ENCODE results near the gene IRGC.
A peak's percentile ranks its signal among the peaks of the same experiment; 100 is the strongest.

IRGC gene

GRCh38 chr19:43682824-43683661 is 32.8 kb upstream of the IRGC start:
- H3K27me3 Mint-ChIP-seq = no peaks in the 10 kb centered on the region
- DNase-seq (no peak), ATAC-seq (no peak)
- H3K9me3 Mint-ChIP-seq = no peaks in the 10 kb centered on the region
- H3K4me3 Mint-ChIP-seq = no peak overlapping the region
- no peak overlapping the region for H3K27ac Mint-ChIP-seq
- peaks cover 8% of the 10 kb centered on the region for H3K4me1 Mint-ChIP-seq

GRCh38 chr19:43683905-43684304 is 32.0 kb upstream of the IRGC start:
- ATAC-seq (no peak), DNase-seq (no peak)
- Mint-ChIP-seq H3K9me3 (no peaks in the 10 kb centered on the region), H3K4me1 (peaks cover 8% of the 10 kb centered on the region), H3K27me3 (no peaks in the 10 kb centered on the region), H3K4me3 (no peak overlapping the region), H3K27ac (no peak overlapping the region)

- H3K27ac Mint-ChIP-seq = no peak overlapping the region
- no peak for ATAC-seq
- no peaks in the 10 kb centered on the region for H3K9me3 Mint-ChIP-seq
- no peaks in the 10 kb centered on the region for H3K27me3 Mint-ChIP-seq
- H3K4me3 Mint-ChIP-seq = no peak overlapping the region
- no peak for DNase-seq
- H3K4me1 Mint-ChIP-seq = peaks cover 8% of the 10 kb centered on the region
These were observed 31.6 kb upstream of the IRGC start for GRCh38 chr19:43684326-43684725.

- DNase-seq = no peak
- H3K27me3 Mint-ChIP-seq = peaks cover 6% of the 10 kb centered on the region
- peaks cover 10 to 11% of the 10 kb centered on the region in 2 donors for H3K9me3 Mint-ChIP-seq
- H3K4me1 Mint-ChIP-seq = peaks cover 8% of the 10 kb centered on the region
- H3K4me3 Mint-ChIP-seq = no peak overlapping the region
- no peak for ATAC-seq
- peak overlapping the region in 1 of 2 donors; percentile 79 for H3K27ac Mint-ChIP-seq
These were observed 28.2 kb upstream of the IRGC start for GRCh38 chr19:43687660-43687997.

- DNase-seq (no peak), ATAC-seq (no peak)
- Mint-ChIP-seq H3K9me3 (peaks cover 10 to 13% of the 10 kb centered on the region in 2 donors), H3K27ac (no peak overlapping the region), H3K4me3 (no peak overlapping the region), H3K27me3 (peaks cover 11% of the 10 kb centered on the region), H3K4me1 (peaks cover 8% of the 10 kb centered on the region)
These were observed 27.7 kb upstream of the IRGC start for GRCh38 chr19:43688059-43688701.

DNA sequence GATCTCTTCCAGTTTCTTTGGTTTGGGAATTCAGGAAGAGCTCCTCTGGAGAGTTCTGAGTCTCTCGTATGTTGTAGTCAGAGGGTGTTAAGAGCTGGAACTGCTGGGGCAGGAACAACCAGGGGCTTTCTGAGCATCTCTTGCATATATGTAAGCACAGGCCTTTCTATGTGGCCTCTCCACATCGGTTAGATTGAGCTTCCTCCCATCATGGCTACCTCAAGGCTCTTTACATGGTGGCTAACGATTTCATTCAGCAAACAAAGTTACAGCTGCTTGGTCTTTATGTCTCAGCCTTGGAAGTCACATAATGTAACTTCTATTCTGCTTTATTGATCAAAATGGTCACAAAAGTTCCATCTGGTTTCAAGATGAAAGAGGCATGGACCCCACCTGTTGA is 25.4 kb upstream of the IRGC start:
- H3K27me3 Mint-ChIP-seq = peaks cover 22% of the 10 kb centered on the region

DNA sequence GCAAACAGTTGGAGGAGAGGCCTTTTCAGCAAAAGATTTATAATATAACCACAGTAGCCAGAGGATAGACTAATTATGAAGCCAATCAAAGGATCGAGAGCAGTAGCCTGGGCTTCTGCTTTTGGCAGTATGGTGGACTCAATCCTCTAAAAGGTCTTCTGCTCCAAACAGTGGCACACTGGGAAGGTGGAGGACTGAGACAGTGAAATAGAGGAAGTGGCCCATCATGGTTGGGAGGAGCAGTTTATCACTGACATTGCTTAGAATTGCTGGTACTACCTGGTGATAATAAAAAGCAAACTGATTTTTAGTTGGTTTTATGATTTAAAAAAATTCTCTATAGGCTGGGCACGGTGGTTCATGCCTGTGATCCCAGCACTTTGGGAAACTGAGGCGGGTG is 25.0 kb upstream of the IRGC start:
- DNase-seq (no peak), ATAC-seq (no peak)
- Mint-ChIP-seq H3K27ac (no peak overlapping the region), H3K4me3 (no peak overlapping the region), H3K4me1 (peaks cover 8% of the 10 kb centered on the region), H3K27me3 (peaks cover 22% of the 10 kb centered on the region), H3K9me3 (peaks cover 10 to 13% of the 10 kb centered on the region in 2 donors)

More for the DNA sequence above, 25.4 kb upstream of the IRGC start:
- ATAC-seq (no peak), DNase-seq (no peak)
- no peak overlapping the region for H3K4me3 Mint-ChIP-seq
- peaks cover 10 to 13% of the 10 kb centered on the region in 2 donors for H3K9me3 Mint-ChIP-seq
- H3K4me1 Mint-ChIP-seq = peaks cover 8% of the 10 kb centered on the region
- no peak overlapping the region for H3K27ac Mint-ChIP-seq

DNA sequence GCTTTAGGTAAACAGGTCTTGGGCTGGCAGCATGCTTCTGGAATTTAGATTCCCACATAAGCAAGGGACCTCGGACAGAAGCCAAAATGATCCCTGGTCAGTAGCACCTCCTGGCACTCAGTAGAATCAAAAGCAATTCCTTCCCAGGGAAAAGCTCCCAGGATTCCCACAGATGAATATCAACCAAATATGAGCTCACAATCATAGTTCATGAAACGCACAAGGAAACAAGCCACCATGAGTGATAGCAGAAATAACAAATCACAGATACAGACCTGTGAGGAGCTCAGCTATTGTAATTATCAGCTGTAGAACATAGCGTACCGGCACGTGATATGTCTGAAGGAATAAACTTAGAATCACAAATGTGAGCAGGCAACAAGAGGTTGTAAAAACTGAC is 24.1 kb upstream of the IRGC start:
- ATAC-seq (no peak), DNase-seq (no peak)
- Mint-ChIP-seq H3K4me1 (peaks cover 8% of the 10 kb centered on the region), H3K27me3 (peaks cover 24% of the 10 kb centered on the region), H3K4me3 (no peak overlapping the region), H3K27ac (no peak overlapping the region), H3K9me3 (peaks cover 10 to 13% of the 10 kb centered on the region in 2 donors)

DNA sequence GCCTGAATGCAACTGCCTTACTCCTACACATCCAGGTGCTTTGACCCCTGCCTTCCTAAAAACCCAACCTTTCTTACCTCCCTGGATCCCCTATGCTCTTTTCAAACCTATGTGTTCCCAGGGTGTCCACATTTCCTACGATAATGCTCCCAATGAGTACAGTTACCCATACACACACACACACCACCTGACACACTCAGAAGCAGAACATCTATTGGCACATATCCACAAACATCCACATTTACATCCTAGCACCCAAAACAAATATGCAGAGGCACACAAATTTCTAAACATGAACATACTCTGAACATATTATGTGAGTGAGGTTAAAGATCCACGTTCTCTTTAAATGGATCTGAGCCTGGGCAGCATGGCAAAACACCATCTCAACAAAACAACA is 23.5 kb upstream of the IRGC start:
- H3K27me3 Mint-ChIP-seq = peaks cover 30% of the 10 kb centered on the region
- ATAC-seq (no peak), DNase-seq (no peak)
- H3K4me1 Mint-ChIP-seq = peaks cover 2% of the 10 kb centered on the region
- peaks cover 10 to 13% of the 10 kb centered on the region in 2 donors for H3K9me3 Mint-ChIP-seq
- H3K27ac Mint-ChIP-seq = no peak overlapping the region
- H3K4me3 Mint-ChIP-seq = no peak overlapping the region

GRCh38 chr19:43692877-43693276 is 23.0 kb upstream of the IRGC start:
- no peak for DNase-seq
- Mint-ChIP-seq H3K4me3 (no peak overlapping the region), H3K9me3 (peaks cover 10 to 13% of the 10 kb centered on the region in 2 donors), H3K27me3 (peaks cover 35% of the 10 kb centered on the region), H3K4me1 (no peaks in the 10 kb centered on the region), H3K27ac (no peak overlapping the region)
- ATAC-seq = no peak

- peaks cover 10 to 13% of the 10 kb centered on the region in 2 donors for H3K9me3 Mint-ChIP-seq
- H3K4me3 Mint-ChIP-seq = no peak overlapping the region
- peaks cover 44% of the 10 kb centered on the region for H3K27me3 Mint-ChIP-seq
- no peak for ATAC-seq
- DNase-seq = no peak
- H3K27ac Mint-ChIP-seq = no peak overlapping the region
- H3K4me1 Mint-ChIP-seq = peaks cover 2% of the 10 kb centered on the region
These were observed 21.3 kb upstream of the IRGC start for GRCh38 chr19:43694553-43694952.

DNA sequence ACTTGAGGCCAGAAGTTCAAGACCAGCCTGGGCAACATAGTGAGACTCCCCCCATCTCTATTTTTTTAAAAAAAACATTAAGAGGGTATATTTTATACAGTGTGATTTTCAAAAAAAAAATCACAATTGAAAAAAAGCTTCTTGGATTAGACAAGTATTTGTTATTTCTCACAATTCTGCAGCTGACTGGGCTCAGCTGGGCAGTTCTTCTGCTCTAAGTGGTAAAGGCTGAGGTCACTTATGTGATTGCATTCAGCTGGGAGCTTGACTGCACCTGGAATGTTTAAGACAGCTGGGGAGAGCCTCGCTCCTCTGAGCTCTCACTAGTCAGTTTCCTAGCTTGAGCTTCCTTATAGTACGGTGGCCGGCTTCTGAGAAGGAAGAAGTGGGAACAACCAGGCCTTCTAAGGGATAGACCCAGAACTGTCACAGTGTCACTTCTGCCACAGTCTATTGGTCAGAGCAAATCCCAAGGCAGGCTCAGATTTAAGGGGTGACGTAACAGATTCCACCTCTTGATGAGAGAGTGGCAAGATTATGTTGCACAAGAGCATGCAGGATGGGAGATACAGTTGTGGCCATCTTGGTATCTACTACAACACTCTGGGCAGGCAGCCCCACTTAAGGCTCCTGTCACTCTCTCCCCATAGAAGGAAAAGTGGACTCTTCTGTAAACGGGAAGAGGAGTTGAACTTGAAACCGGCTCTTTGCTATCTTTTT is 19.7 kb upstream of the IRGC start:
- no peak for ATAC-seq

GRCh38 chr19:43697295-43697694 is 18.6 kb upstream of the IRGC start:
- Mint-ChIP-seq H3K4me3 (no peak overlapping the region), H3K9me3 (peaks cover 5 to 8% of the 10 kb centered on the region in 2 donors), H3K4me1 (peaks cover 24% of the 10 kb centered on the region), H3K27ac (no peak overlapping the region), H3K27me3 (peaks cover 50% of the 10 kb centered on the region)
- DNase-seq (no peak), ATAC-seq (no peak)

More for the DNA sequence above, 19.7 kb upstream of the IRGC start:
- Mint-ChIP-seq H3K9me3 (peaks cover 10 to 13% of the 10 kb centered on the region in 2 donors), H3K27me3 (peaks cover 52% of the 10 kb centered on the region), H3K4me3 (no peak overlapping the region), H3K27ac (no peak overlapping the region), H3K4me1 (peaks cover 18% of the 10 kb centered on the region)
- DNase-seq = no peak

GRCh38 chr19:43699506-43700394 is 16.1 kb upstream of the IRGC start:
- H3K9me3 Mint-ChIP-seq = peaks cover 0 to 5% of the 10 kb centered on the region in 2 donors
- H3K4me3 Mint-ChIP-seq = peak overlapping the region; percentile 62 to 68
- ATAC-seq = no peak
- peaks cover 32% of the 10 kb centered on the region for H3K27me3 Mint-ChIP-seq
- H3K27ac Mint-ChIP-seq = peak overlapping the region in 1 of 2 donors; percentile 30
- H3K4me1 Mint-ChIP-seq = peaks cover 24% of the 10 kb centered on the region
- DNase-seq = no peak

- Mint-ChIP-seq H3K27ac (peak overlapping the region in 1 of 2 donors; percentile 30), H3K4me1 (peaks cover 24% of the 10 kb centered on the region), H3K9me3 (peaks cover 0 to 5% of the 10 kb centered on the region in 2 donors), H3K4me3 (peak overlapping the region; percentile 68 to 88), H3K27me3 (peaks cover 33% of the 10 kb centered on the region)
- peak; percentile 39 for ATAC-seq
- DNase-seq = no peak
These were observed 15.4 kb upstream of the IRGC start for GRCh38 chr19:43700395-43701000.
